Right lung (tissue), 10 donors: Measurements from ENCODE around the gene IKBIP. TPM values are rescaled to one million over a fixed set of nuclear protein-coding genes. Genes with fewer than 3 reads are reported as not detected.
A peak's percentile ranks its signal among the peaks of the same experiment; 100 is the strongest.

ENCODE experiments used
- DNase-seq, 2 donors: peaks; one replicate each; pipeline ENCODE4 v3.0.0-alpha.2; 2013
- long read RNA-seq, 8 donors: transcript quantifications; one replicate each; lab custom pipeline, GENCODE V29; 2026
- polyA plus RNA-seq, 5 donors: library from polyadenylated mRNA; unstranded; fragments of 120-200 nt; gene quantifications; one replicate each; pipeline versions ENCODE4 v1.2.1 to v1.2.3, GENCODE V29; 2013; ENCODE audit warnings: inconsistent platforms in 1 of 5, low replicate concordance in 1 of 5; ENCODE audit not compliant: insufficient read length in 5 of 5, insufficient read depth in 1 of 5

IKBIP gene, protein sequence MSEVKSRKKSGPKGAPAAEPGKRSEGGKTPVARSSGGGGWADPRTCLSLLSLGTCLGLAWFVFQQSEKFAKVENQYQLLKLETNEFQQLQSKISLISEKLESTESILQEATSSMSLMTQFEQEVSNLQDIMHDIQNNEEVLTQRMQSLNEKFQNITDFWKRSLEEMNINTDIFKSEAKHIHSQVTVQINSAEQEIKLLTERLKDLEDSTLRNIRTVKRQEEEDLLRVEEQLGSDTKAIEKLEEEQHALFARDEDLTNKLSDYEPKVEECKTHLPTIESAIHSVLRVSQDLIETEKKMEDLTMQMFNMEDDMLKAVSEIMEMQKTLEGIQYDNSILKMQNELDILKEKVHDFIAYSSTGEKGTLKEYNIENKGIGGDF
- polyA plus RNA-seq = 10 to 100 TPM; 27.1 to 34.3 (median 30.0) TPM
- long read RNA-seq, donor 1, transcript IKBIP-201 (3 exons, 3,189 nt) = minor isoform, 8 of 43 reads
- long read RNA-seq, donor 1, transcript IKBIP-202 (3 exons, 1,645 nt) = minor isoform, 9 of 43 reads
- long read RNA-seq, donor 1, transcript IKBIP-203 (2 exons, 1,368 nt) = major isoform, 19 of 43 reads
- long read RNA-seq, donor 1, partial matches to known transcripts = 7 of 43 reads
- long read RNA-seq, donor 1, other reads (novel, unspliced or antisense) = 0 of 43 reads
- long read RNA-seq, donor 2, transcript IKBIP-202 (3 exons, 1,645 nt) = minor isoform, 5 of 14 reads
- long read RNA-seq, donor 2, transcript IKBIP-201 (3 exons, 3,189 nt) = major isoform, 6 of 14 reads
- long read RNA-seq, donor 2, partial matches to known transcripts = 0 of 14 reads
- long read RNA-seq, donor 2, other reads (novel, unspliced or antisense) = 0 of 14 reads
- long read RNA-seq, donor 3, transcript IKBIP-203 (2 exons, 1,368 nt) = minor isoform, 8 of 21 reads
- long read RNA-seq, donor 3, transcript IKBIP-202 (3 exons, 1,645 nt) = major isoform, 9 of 21 reads
- long read RNA-seq, donor 3, partial matches to known transcripts = 0 of 21 reads
- long read RNA-seq, donor 3, other reads (novel, unspliced or antisense) = 0 of 21 reads
- long read RNA-seq, donor 4, transcript IKBIP-201 (3 exons, 3,189 nt) = major isoform, 5 of 14 reads
- long read RNA-seq, donor 4, transcript IKBIP-203 (2 exons, 1,368 nt) = major isoform, 5 of 14 reads
- long read RNA-seq, donor 4, partial matches to known transcripts = 0 of 14 reads
- long read RNA-seq, donor 4, other reads (novel, unspliced or antisense) = 0 of 14 reads
- long read RNA-seq, donor 5, transcript IKBIP-202 (3 exons, 1,645 nt) = major isoform, 18 of 35 reads
- long read RNA-seq, donor 5, transcript IKBIP-203 (2 exons, 1,368 nt) = minor isoform, 11 of 35 reads
- long read RNA-seq, donor 5, transcript IKBIP-201 (3 exons, 3,189 nt) = minor isoform, 6 of 35 reads
- long read RNA-seq, donor 5, partial matches to known transcripts = 0 of 35 reads
- long read RNA-seq, donor 5, other reads (novel, unspliced or antisense) = 0 of 35 reads
- long read RNA-seq, donor 6, transcript IKBIP-203 (2 exons, 1,368 nt) = major isoform, 12 of 36 reads
- long read RNA-seq, donor 6, transcript IKBIP-201 (3 exons, 3,189 nt) = major isoform, 12 of 36 reads
- long read RNA-seq, donor 6, transcript IKBIP-202 (3 exons, 1,645 nt) = major isoform, 12 of 36 reads
- long read RNA-seq, donor 6, partial matches to known transcripts = 0 of 36 reads
- long read RNA-seq, donor 6, other reads (novel, unspliced or antisense) = 0 of 36 reads
- long read RNA-seq, donor 7, transcript IKBIP-202 (3 exons, 1,645 nt) = major isoform, 9 of 19 reads
- long read RNA-seq, donor 7, transcript IKBIP-201 (3 exons, 3,189 nt) = minor isoform, 6 of 19 reads
- long read RNA-seq, donor 7, partial matches to known transcripts = 0 of 19 reads
- long read RNA-seq, donor 7, other reads (novel, unspliced or antisense) = 0 of 19 reads
- long read RNA-seq, donor 8, transcript IKBIP-203 (2 exons, 1,368 nt) = minor isoform, 5 of 20 reads
- long read RNA-seq, donor 8, transcript IKBIP-202 (3 exons, 1,645 nt) = major isoform, 10 of 20 reads
- long read RNA-seq, donor 8, transcript IKBIP-201 (3 exons, 3,189 nt) = minor isoform, 5 of 20 reads
- long read RNA-seq, donor 8, partial matches to known transcripts = 0 of 20 reads
- long read RNA-seq, donor 8, other reads (novel, unspliced or antisense) = 0 of 20 reads

DNA sequence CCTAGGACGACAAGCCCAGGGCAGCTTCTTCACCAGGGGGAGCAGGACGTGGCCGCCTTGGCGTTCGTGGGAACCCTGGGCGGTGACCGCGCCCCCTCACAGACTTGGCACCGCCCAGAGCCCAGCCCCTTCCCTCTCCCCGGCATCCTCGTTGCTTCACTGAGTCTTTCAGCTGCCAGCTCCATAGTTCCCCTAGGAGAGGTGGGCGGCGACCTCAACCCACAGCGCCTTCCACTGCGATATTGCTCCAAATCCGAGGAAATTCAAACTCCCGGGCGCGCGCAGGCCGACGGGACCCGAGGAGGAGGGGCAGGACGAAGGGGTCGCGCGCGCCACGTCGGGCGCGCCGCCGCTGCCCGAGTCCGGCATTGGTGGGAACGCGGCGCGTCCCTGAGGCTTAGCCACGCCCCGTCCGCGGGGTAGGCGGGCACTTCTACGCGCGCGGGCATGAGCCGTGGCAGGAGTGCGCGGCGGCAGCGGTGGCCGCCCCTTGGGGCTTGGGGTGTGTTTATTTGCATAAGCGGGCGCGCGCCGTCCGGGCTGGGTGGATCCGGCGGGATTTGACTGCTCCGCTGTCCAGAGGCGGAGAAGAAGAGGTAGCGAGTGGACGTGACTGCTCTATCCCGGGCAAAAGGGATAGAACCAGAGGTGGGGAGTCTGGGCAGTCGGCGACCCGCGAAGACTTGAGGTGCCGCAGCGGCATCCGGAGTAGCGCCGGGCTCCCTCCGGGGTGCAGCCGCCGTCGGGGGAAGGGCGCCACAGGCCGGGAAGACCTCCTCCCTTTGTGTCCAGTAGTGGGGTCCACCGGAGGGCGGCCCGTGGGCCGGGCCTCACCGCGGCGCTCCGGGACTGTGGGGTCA lies at the start of gene IKBIP, which contains the start of gene APAF1:
TSS of gene IKBIP (minus strand) at position 77 of the 860 bp plus-strand sequence. CDS start 87 bp downstream, outside the sequence.
TSS of gene APAF1 (plus strand) at position 579 of the 860 bp plus-strand sequence. CDS start 3,070 bp downstream, outside the sequence.
- DNase-seq = peak; percentile 98 to 99

GRCh38 chr12:98691351-98691750 lies 46.8 kb upstream of the IKBIP start:
- no peak for DNase-seq

DNA sequence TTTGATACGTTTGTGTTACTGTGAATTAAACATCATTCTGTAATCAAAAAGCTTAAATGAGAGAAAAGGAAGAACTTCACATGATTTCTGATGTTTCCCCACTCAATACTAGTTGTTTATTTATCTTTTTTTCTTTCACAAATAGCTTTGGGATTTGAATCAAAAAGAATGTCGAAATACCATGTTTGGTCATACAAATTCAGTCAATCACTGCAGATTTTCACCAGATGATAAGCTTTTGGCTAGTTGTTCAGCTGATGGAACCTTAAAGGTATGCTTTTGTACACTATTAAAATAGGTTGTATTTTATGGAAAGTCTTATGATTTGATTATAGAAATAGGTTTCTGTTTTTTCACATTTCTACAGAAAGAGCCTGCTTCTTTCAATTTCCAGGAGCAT lies 42.0 kb upstream of the IKBIP start:
- DNase-seq = no peak

- DNase-seq = no peak
Observed at GRCh38 chr12:98684199-98684598, 39.6 kb upstream of the IKBIP start.

GRCh38 chr12:98679611-98680005 lies 35.0 kb upstream of the IKBIP start:
- DNase-seq = no peak

- no peak for DNase-seq
Observed at GRCh38 chr12:98678946-98679610, 34.5 kb upstream of the IKBIP start.

GRCh38 chr12:98678236-98678945 lies 33.8 kb upstream of the IKBIP start:
- DNase-seq = no peak

DNA sequence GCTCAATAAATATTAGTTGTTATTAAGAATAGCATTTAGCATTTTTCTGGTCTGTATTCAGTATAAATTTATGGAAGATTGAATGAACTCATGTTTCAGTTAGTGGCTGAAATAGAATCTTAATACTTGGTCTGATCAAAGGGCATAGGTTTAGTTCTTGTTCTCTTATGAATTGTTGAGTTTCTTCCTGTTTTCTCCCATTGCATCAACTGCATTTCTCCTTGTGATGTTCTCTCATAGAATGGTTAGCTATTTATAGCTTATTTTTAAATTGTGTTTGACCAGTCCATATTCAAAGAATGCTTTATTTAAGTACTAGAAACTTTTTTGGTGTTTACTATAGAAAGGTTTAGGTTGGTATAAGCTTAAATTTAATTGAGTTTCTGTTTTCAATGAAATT lies 30.3 kb upstream of the IKBIP start:
- no peak for DNase-seq

- no peak for DNase-seq
Observed at GRCh38 chr12:98671459-98671858, 26.9 kb upstream of the IKBIP start.

- no peak for DNase-seq
Observed at GRCh38 chr12:98669751-98670150, 25.2 kb upstream of the IKBIP start.

- no peak for DNase-seq
Observed at GRCh38 chr12:98660521-98660920, 15.9 kb upstream of the IKBIP start.

- no peak for DNase-seq
Observed at GRCh38 chr12:98656289-98657101, 11.9 kb upstream of the IKBIP start.

GRCh38 chr12:98653866-98654493 lies 9.4 kb upstream of the IKBIP start:
- DNase-seq = peak in 1 of 2 donors; percentile 40

DNA sequence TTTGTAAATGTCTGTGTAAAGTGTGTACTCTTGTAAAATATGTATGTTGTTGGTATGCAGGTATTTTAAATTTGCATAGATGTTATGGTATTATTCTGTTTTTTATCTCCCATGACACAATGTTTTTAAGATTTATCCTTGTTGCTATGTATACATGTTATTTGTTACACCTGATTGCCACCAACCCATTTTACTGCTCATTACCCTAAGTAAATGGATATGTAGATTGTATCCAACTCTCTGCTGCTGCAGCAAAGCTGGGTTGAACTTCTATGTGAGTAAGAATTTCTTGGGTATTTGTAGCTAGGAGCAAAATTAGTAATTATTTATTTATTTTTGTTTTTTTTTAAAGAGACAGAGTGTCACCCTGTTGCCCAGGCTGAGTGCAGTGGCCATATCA lies 6.7 kb upstream of the IKBIP start:
- DNase-seq = no peak

GRCh38 chr12:98646294-98647090 lies 1.9 kb upstream of the IKBIP start:
- DNase-seq = no peak
